Astrocyte (in vitro differentiated cells and primary cell): ENCODE results near the gene ADGRG2. TPM values are rescaled to one million over a fixed set of nuclear protein-coding genes. Genes with fewer than 3 reads are reported as not detected.
A peak's percentile ranks its signal among the peaks of the same experiment; 100 is the strongest.

Experiments used
- DNase-seq: peaks from one replicate; pipeline ENCODE4 v3.0.0-alpha.2; 2010; ENCODE audit warnings: low read depth
- FAIRE-seq: peaks from 2 replicates; lab custom pipeline; 2011; peaks lifted over from hg19 to GRCh38; lab: Jason Lieb, UNC
- H2AFZ ChIP-seq: 2 replicates; pipeline ENCODE4 v1.6.0; 2012; ENCODE audit warnings: low read depth, low read length, inconsistent platforms
- H3K27ac ChIP-seq: 2 replicates; pipeline ENCODE4 v1.5.1; 2011; ENCODE audit warnings: low read depth, low read length, inconsistent platforms
- H3K27me3 ChIP-seq: 2 replicates; pipeline ENCODE4 v1.6.0; 2011; ENCODE audit warnings: low read length, inconsistent platforms; ENCODE audit not compliant: insufficient read depth
- H3K36me3 ChIP-seq: 2 replicates; pipeline ENCODE4 v1.5.1; 2011; ENCODE audit warnings: low read length, inconsistent platforms; ENCODE audit not compliant: insufficient read depth
- H3K4me1 ChIP-seq: 2 replicates; pipeline ENCODE4 v1.5.1; 2011; ENCODE audit warnings: low read length, inconsistent platforms; ENCODE audit not compliant: insufficient read depth
- H3K4me2 ChIP-seq: 2 replicates; pipeline ENCODE4 v1.6.0; 2012; ENCODE audit warnings: low read length, inconsistent platforms
- H3K4me3 ChIP-seq: 2 replicates; pipeline ENCODE4 v1.5.1; 2011; ENCODE audit warnings: low read depth, mild to moderate bottlenecking, low read length, inconsistent platforms; ENCODE audit not compliant: insufficient read depth
- H3K79me2 ChIP-seq: 2 replicates; pipeline ENCODE4 v1.6.0; 2012; ENCODE audit warnings: mild to moderate bottlenecking, low read length, inconsistent platforms; ENCODE audit not compliant: insufficient read depth
- H3K9ac ChIP-seq: 2 replicates; pipeline ENCODE4 v1.6.0; 2012; ENCODE audit warnings: mild to moderate bottlenecking, low read length, inconsistent platforms
- H3K9me3 ChIP-seq: 2 replicates; pipeline ENCODE4 v1.5.1; 2012; ENCODE audit warnings: low read depth, mild to moderate bottlenecking, low read length, inconsistent platforms; ENCODE audit not compliant: insufficient read depth
- H4K20me1 ChIP-seq: 2 replicates; pipeline ENCODE4 v1.6.0; 2012; ENCODE audit warnings: low read length, inconsistent platforms; ENCODE audit not compliant: insufficient read depth
- H3K27ac Mint-ChIP-seq: one replicate; pipeline ENCODE4 v1.8.0; 2021; ENCODE audit warnings: mild to moderate bottlenecking, mixed read lengths; ENCODE audit not compliant: unreplicated experiment
- H3K27me3 Mint-ChIP-seq: one replicate; pipeline ENCODE4 v1.8.0; 2021; ENCODE audit warnings: low read depth, mixed read lengths; ENCODE audit not compliant: unreplicated experiment
- H3K36me3 Mint-ChIP-seq: one replicate; pipeline ENCODE4 v1.8.0; 2021; ENCODE audit warnings: low read depth, mixed read lengths; ENCODE audit not compliant: unreplicated experiment
- H3K4me1 Mint-ChIP-seq: one replicate; pipeline ENCODE4 v1.8.0; 2021; ENCODE audit warnings: low read depth, mixed read lengths; ENCODE audit not compliant: unreplicated experiment
- H3K4me3 Mint-ChIP-seq: one replicate; pipeline ENCODE4 v1.8.0; 2021; ENCODE audit warnings: mild to moderate bottlenecking, moderate library complexity, mixed read lengths; ENCODE audit not compliant: unreplicated experiment
- H3K9me3 Mint-ChIP-seq: one replicate; pipeline ENCODE4 v1.8.0; 2021; ENCODE audit warnings: mild to moderate bottlenecking, mixed read lengths; ENCODE audit not compliant: unreplicated experiment
- EZH2 ChIP-seq: IDR thresholded peaks from 2 replicates; pipeline ENCODE4 v1.6.1; 2012; ENCODE audit warnings: mild to moderate bottlenecking, low read length, inconsistent platforms; ENCODE audit not compliant: insufficient read depth
- total RNA-seq: library from RNA; stranded (reverse); gene quantifications from 2 replicates; pipeline ENCODE4 v1.2.1, GENCODE V29; 2021
- TF ChIP-seq, protein P1 (sequence below): IDR thresholded peaks from 2 replicates; pipeline ENCODE4 v1.5.1; 2011; ENCODE audit warnings: low read depth, mild to moderate bottlenecking, inconsistent platforms, low read length, moderate library complexity; ENCODE audit not compliant: insufficient read depth

Gene ADGRG2
- total RNA-seq, 1 donor from 2014 or later = 0.09 TPM

DNA sequence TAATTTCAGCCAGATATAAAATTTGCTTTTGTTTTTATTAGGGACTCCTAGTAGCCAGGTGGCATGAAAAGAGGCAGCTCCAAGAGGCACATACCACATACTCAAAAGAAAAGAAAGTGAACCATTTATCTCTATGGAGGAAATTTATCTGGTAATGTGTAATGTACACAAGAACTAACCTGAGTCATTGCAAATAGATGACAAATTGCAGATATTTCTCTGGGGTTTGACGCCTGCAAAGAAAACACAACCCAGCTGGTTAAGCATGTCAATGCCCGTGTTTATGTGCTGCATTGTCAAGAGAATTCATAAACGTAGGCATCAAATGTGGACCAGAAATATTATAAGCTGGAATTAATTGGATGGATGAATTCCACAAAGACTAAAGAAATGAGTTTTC, 91.5 kb downstream of the ADGRG2 start:
- no peak overlapping the region for H3K27ac Mint-ChIP-seq
- no peak overlapping the region for H3K4me3 Mint-ChIP-seq
- no peaks in the 10 kb centered on the region for H3K36me3 Mint-ChIP-seq
- Histone ChIP-seq H3K9me3 (no peaks in the 10 kb centered on the region), H3K27me3 (no peaks in the 10 kb centered on the region), H3K4me2 (no peak overlapping the region), H3K4me1 (no peaks in the 10 kb centered on the region), H3K4me3 (no peak overlapping the region), H3K27ac (no peak overlapping the region), H3K36me3 (no peaks in the 10 kb centered on the region), H3K79me2 (no peaks in the 10 kb centered on the region), H2AFZ (no peak overlapping the region), H4K20me1 (no peaks in the 10 kb centered on the region), H3K9ac (no peak overlapping the region)
- no peaks in the 10 kb centered on the region for H3K4me1 Mint-ChIP-seq
- FAIRE-seq (peak; percentile 39), DNase-seq (no peak)
- TF ChIP-seq, protein P1, sequence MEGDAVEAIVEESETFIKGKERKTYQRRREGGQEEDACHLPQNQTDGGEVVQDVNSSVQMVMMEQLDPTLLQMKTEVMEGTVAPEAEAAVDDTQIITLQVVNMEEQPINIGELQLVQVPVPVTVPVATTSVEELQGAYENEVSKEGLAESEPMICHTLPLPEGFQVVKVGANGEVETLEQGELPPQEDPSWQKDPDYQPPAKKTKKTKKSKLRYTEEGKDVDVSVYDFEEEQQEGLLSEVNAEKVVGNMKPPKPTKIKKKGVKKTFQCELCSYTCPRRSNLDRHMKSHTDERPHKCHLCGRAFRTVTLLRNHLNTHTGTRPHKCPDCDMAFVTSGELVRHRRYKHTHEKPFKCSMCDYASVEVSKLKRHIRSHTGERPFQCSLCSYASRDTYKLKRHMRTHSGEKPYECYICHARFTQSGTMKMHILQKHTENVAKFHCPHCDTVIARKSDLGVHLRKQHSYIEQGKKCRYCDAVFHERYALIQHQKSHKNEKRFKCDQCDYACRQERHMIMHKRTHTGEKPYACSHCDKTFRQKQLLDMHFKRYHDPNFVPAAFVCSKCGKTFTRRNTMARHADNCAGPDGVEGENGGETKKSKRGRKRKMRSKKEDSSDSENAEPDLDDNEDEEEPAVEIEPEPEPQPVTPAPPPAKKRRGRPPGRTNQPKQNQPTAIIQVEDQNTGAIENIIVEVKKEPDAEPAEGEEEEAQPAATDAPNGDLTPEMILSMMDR = no peak
- no peak for TF ChIP-seq EZH2
- no peaks in the 10 kb centered on the region for H3K27me3 Mint-ChIP-seq
- H3K9me3 Mint-ChIP-seq = no peaks in the 10 kb centered on the region

DNA sequence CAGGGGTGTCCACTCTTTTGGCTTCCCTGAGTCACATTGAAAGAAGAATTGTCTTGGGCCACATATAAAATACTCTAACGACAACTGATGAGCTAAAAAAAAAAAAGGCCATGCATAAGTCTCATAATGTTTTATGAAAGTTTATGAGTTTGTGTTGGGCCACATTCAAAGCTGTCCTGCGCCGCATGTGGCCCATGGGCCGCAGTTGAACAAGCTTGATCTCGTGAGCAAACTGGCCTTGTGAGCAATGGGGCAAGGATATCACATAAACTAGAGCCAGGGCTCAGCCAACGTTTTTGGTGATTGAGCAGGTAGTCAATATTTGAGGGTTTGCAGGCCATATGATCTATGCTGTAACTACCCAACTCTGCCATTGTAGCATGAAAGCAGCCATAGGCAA, 93.7 kb downstream of the ADGRG2 start:
- Histone ChIP-seq H3K27me3 (no peaks in the 10 kb centered on the region), H3K27ac (no peak overlapping the region), H3K79me2 (no peaks in the 10 kb centered on the region), H3K9me3 (no peaks in the 10 kb centered on the region), H3K36me3 (no peaks in the 10 kb centered on the region), H3K4me3 (no peak overlapping the region), H3K9ac (no peak overlapping the region), H3K4me2 (no peak overlapping the region), H4K20me1 (no peaks in the 10 kb centered on the region), H2AFZ (no peak overlapping the region), H3K4me1 (no peaks in the 10 kb centered on the region)
- no peak overlapping the region for H3K27ac Mint-ChIP-seq
- no peak overlapping the region for H3K4me3 Mint-ChIP-seq
- FAIRE-seq (no peak), DNase-seq (no peak)
- H3K9me3 Mint-ChIP-seq = no peaks in the 10 kb centered on the region
- no peaks in the 10 kb centered on the region for H3K27me3 Mint-ChIP-seq
- no peaks in the 10 kb centered on the region for H3K36me3 Mint-ChIP-seq
- TF ChIP-seq EZH2 = no peak
- TF ChIP-seq, protein P1 = no peak
- H3K4me1 Mint-ChIP-seq = no peaks in the 10 kb centered on the region

DNA sequence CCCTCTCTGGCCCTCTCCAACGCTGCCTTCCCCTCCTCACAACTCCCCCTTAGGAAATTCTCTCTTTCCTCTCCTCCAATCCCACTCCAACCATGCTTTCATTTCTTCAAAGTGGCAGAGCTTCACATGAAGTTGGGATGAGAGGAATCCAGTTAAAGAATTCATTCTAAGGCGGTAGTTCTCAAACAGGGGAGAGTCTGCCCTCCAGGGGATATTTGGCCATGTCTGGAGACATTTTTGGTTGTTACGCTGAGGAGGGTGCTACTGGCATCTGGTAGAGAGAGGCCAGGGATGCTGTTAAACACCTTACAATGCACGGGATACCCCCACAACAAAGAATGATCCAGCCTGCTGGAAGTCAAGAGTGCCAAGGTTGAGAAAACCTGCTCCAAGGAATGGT, 97.9 kb downstream of the ADGRG2 start:
- Histone ChIP-seq H3K27me3 (no peaks in the 10 kb centered on the region), H3K36me3 (no peaks in the 10 kb centered on the region), H3K27ac (no peak overlapping the region), H3K79me2 (no peaks in the 10 kb centered on the region), H3K4me3 (no peak overlapping the region), H3K9ac (no peak overlapping the region), H3K4me2 (no peak overlapping the region), H2AFZ (no peak overlapping the region), H3K4me1 (no peaks in the 10 kb centered on the region), H3K9me3 (no peaks in the 10 kb centered on the region), H4K20me1 (no peaks in the 10 kb centered on the region)
- no peaks in the 10 kb centered on the region for H3K9me3 Mint-ChIP-seq
- FAIRE-seq (no peak), DNase-seq (no peak)
- TF ChIP-seq EZH2 = no peak
- TF ChIP-seq, protein P1 = no peak
- no peaks in the 10 kb centered on the region for H3K4me1 Mint-ChIP-seq
- H3K4me3 Mint-ChIP-seq = no peak overlapping the region
- H3K27ac Mint-ChIP-seq = no peak overlapping the region
- no peaks in the 10 kb centered on the region for H3K36me3 Mint-ChIP-seq
- no peaks in the 10 kb centered on the region for H3K27me3 Mint-ChIP-seq
